ENCODE results near the gene AHI1. TPM values are rescaled to one million over a fixed set of nuclear protein-coding genes. Genes with fewer than 3 reads are reported as not detected.
A peak's percentile ranks its signal among the peaks of the same experiment; 100 is the strongest.

AHI1 gene
- total RNA-seq, 1 donor from 2014 or later: 160 TPM

- H3K27me3 Mint-ChIP-seq: no peaks in the 10 kb centered on the region
- no peak overlapping the region for H3K4me3 Mint-ChIP-seq
- H3K27ac Mint-ChIP-seq: no peak overlapping the region
- H3K36me3 Mint-ChIP-seq (ENCODE audit: low read depth): peaks cover 7% of the 10 kb centered on the region
- DNase-seq: peak; percentile 45
- H3K9me3 Mint-ChIP-seq: peaks cover 16% of the 10 kb centered on the region
- intact Hi-C loops (cut with micrococcal nuclease): no loop called here
- H3K4me1 Mint-ChIP-seq: peaks cover 8% of the 10 kb centered on the region
Observed at GRCh38 chr6:135525594-135525993, 28.1 kb upstream of the AHI1 start.

GRCh38 chr6:135522965-135523692 lies 25.6 kb upstream of the AHI1 start:
- Mint-ChIP-seq H3K36me3 (ENCODE audit: low read depth) (peaks cover 11% of the 10 kb centered on the region), H3K27me3 (no peaks in the 10 kb centered on the region), H3K4me1 (peaks cover 14% of the 10 kb centered on the region), H3K9me3 (peaks cover 21% of the 10 kb centered on the region), H3K27ac (peak overlapping the region; percentile 55), H3K4me3 (no peak overlapping the region)
- intact Hi-C loops (cut with micrococcal nuclease): no loop called here
- peak; percentile 47 for DNase-seq

- H3K4me1 Mint-ChIP-seq: peaks cover 17% of the 10 kb centered on the region
- peak; percentile 36 for DNase-seq
- H3K9me3 Mint-ChIP-seq: peaks cover 30% of the 10 kb centered on the region
- intact Hi-C loops (cut with micrococcal nuclease): no loop called here
- peaks cover 17% of the 10 kb centered on the region for H3K36me3 Mint-ChIP-seq (ENCODE audit: low read depth)
- H3K27me3 Mint-ChIP-seq: no peaks in the 10 kb centered on the region
- H3K4me3 Mint-ChIP-seq: no peak overlapping the region
- no peak overlapping the region for H3K27ac Mint-ChIP-seq
Observed at GRCh38 chr6:135521431-135521830, 23.9 kb upstream of the AHI1 start.

- peaks cover 30% of the 10 kb centered on the region for H3K9me3 Mint-ChIP-seq
- H3K36me3 Mint-ChIP-seq (ENCODE audit: low read depth): peaks cover 17% of the 10 kb centered on the region
- intact Hi-C loops (cut with micrococcal nuclease): no loop called here
- no peak for DNase-seq
- H3K4me1 Mint-ChIP-seq: peaks cover 17% of the 10 kb centered on the region
- no peak overlapping the region for H3K4me3 Mint-ChIP-seq
- no peaks in the 10 kb centered on the region for H3K27me3 Mint-ChIP-seq
- no peak overlapping the region for H3K27ac Mint-ChIP-seq
Observed at GRCh38 chr6:135520781-135521180, 23.2 kb upstream of the AHI1 start.

GRCh38 chr6:135519348-135519747 lies 21.8 kb upstream of the AHI1 start:
- peak overlapping the region; percentile 51 for H3K27ac Mint-ChIP-seq

GRCh38 chr6:135517527-135517926 lies 20.0 kb upstream of the AHI1 start:
- Mint-ChIP-seq H3K27me3 (no peaks in the 10 kb centered on the region), H3K9me3 (peaks cover 23% of the 10 kb centered on the region), H3K4me1 (peaks cover 11% of the 10 kb centered on the region), H3K4me3 (no peak overlapping the region), H3K27ac (no peak overlapping the region), H3K36me3 (ENCODE audit: low read depth) (peaks cover 18% of the 10 kb centered on the region)
- intact Hi-C loops (cut with micrococcal nuclease): no loop called here
- DNase-seq: no peak

More at GRCh38 chr6:135519348-135519747, 21.8 kb upstream of the AHI1 start:
- no peak overlapping the region for H3K4me3 Mint-ChIP-seq
- H3K9me3 Mint-ChIP-seq: peaks cover 27% of the 10 kb centered on the region
- intact Hi-C loops (cut with micrococcal nuclease): no loop called here
- H3K36me3 Mint-ChIP-seq (ENCODE audit: low read depth): peaks cover 17% of the 10 kb centered on the region
- peak; percentile 39 for DNase-seq
- no peaks in the 10 kb centered on the region for H3K27me3 Mint-ChIP-seq
- peaks cover 17% of the 10 kb centered on the region for H3K4me1 Mint-ChIP-seq

GRCh38 chr6:135514706-135515105 lies 17.2 kb upstream of the AHI1 start:
- Mint-ChIP-seq H3K9me3 (peaks cover 19% of the 10 kb centered on the region), H3K4me1 (peaks cover 11% of the 10 kb centered on the region), H3K4me3 (no peak overlapping the region), H3K36me3 (ENCODE audit: low read depth) (peaks cover 16% of the 10 kb centered on the region), H3K27me3 (no peaks in the 10 kb centered on the region), H3K27ac (no peak overlapping the region)
- DNase-seq: no peak
- intact Hi-C loops (cut with micrococcal nuclease): no loop called here

GRCh38 chr6:135506270-135506997 lies 8.9 kb upstream of the AHI1 start:
- Mint-ChIP-seq H3K27ac (peak overlapping the region; percentile 77), H3K4me3 (no peak overlapping the region), H3K4me1 (peaks cover 9% of the 10 kb centered on the region), H3K9me3 (peaks cover 5% of the 10 kb centered on the region), H3K27me3 (no peaks in the 10 kb centered on the region), H3K36me3 (ENCODE audit: low read depth) (peaks cover 1% of the 10 kb centered on the region)
- peak; percentile 79 for DNase-seq
- intact Hi-C loops (cut with micrococcal nuclease): loop anchor here (1.0 kb wide), 3 partner anchors 31 to 811 kb away; no protein-coding TSS in a partner anchor

- Mint-ChIP-seq H3K9me3 (peaks cover 5% of the 10 kb centered on the region), H3K4me3 (no peak overlapping the region), H3K27ac (no peak overlapping the region), H3K4me1 (peaks cover 9% of the 10 kb centered on the region), H3K36me3 (ENCODE audit: low read depth) (peaks cover 1% of the 10 kb centered on the region), H3K27me3 (no peaks in the 10 kb centered on the region)
- DNase-seq: no peak
- intact Hi-C loops (cut with micrococcal nuclease): loop anchor here (1.0 kb wide), 3 partner anchors 32 to 812 kb away; no protein-coding TSS in a partner anchor
Observed at GRCh38 chr6:135505648-135506047, 8.1 kb upstream of the AHI1 start.

GRCh38 chr6:135505222-135505621 lies 7.7 kb upstream of the AHI1 start:
- DNase-seq: no peak
- Mint-ChIP-seq H3K9me3 (peaks cover 5% of the 10 kb centered on the region), H3K4me1 (peaks cover 9% of the 10 kb centered on the region), H3K27me3 (no peaks in the 10 kb centered on the region), H3K27ac (no peak overlapping the region), H3K4me3 (no peak overlapping the region), H3K36me3 (ENCODE audit: low read depth) (peaks cover 1% of the 10 kb centered on the region)
- intact Hi-C loops (cut with micrococcal nuclease): no loop called here

GRCh38 chr6:135504734-135505133 lies 7.2 kb upstream of the AHI1 start:
- H3K4me1 Mint-ChIP-seq: peaks cover 9% of the 10 kb centered on the region
- peaks cover 5% of the 10 kb centered on the region for H3K9me3 Mint-ChIP-seq
- intact Hi-C loops (cut with micrococcal nuclease): no loop called here
- no peak for DNase-seq
- no peak overlapping the region for H3K27ac Mint-ChIP-seq
- H3K27me3 Mint-ChIP-seq: no peaks in the 10 kb centered on the region
- peaks cover 1% of the 10 kb centered on the region for H3K36me3 Mint-ChIP-seq (ENCODE audit: low read depth)
- no peak overlapping the region for H3K4me3 Mint-ChIP-seq

GRCh38 chr6:135503703-135504475 lies 6.3 kb upstream of the AHI1 start:
- Mint-ChIP-seq H3K4me1 (peaks cover 9% of the 10 kb centered on the region), H3K27me3 (no peaks in the 10 kb centered on the region), H3K36me3 (ENCODE audit: low read depth) (no peaks in the 10 kb centered on the region), H3K9me3 (no peaks in the 10 kb centered on the region), H3K4me3 (no peak overlapping the region), H3K27ac (no peak overlapping the region)
- DNase-seq: no peak
- intact Hi-C loops (cut with micrococcal nuclease): no loop called here

GRCh38 chr6:135499441-135500340 lies 2.2 kb upstream of the AHI1 start:
- Mint-ChIP-seq H3K9me3 (no peaks in the 10 kb centered on the region), H3K27ac (no peak overlapping the region), H3K4me1 (peaks cover 9% of the 10 kb centered on the region), H3K27me3 (no peaks in the 10 kb centered on the region), H3K4me3 (no peak overlapping the region), H3K36me3 (ENCODE audit: low read depth) (peaks cover 21% of the 10 kb centered on the region)
- no peak for DNase-seq
- intact Hi-C loops (cut with micrococcal nuclease): loop anchor here (2.0 to 5.0 kb wide), 3 partner anchors 77 to 353 kb away; partner anchors contain the start of gene PDE7B

Data from activated CD4-positive, alpha-beta T cell treated with anti-CD3 and anti-CD28 coated beads, Interleukin-2, amount 10 ng/mL, durations not matched to agents 24 days and 14 days (primary cell).